NCI-H2081 treated with DMSO at 0.1 percent for 48 hours (cell line): ENCODE data around the gene DGKI.

Source experiments
- DNase-seq: peaks from one replicate; lab custom pipeline; 2025; lab: John Stamatoyannopoulos, UW

The DGKI gene

GRCh38 chr7:137539111-137539715 is 307.6 kb downstream of the DGKI start:
- DNase-seq: no peak

GRCh38 chr7:137538361-137538762 is 308.4 kb downstream of the DGKI start:
- DNase-seq: no peak

GRCh38 chr7:137535579-137535978 is 311.2 kb downstream of the DGKI start:
- no peak for DNase-seq

GRCh38 chr7:137531671-137532070 is 315.1 kb downstream of the DGKI start:
- no peak for DNase-seq

GRCh38 chr7:137527634-137528033 is 319.1 kb downstream of the DGKI start:
- DNase-seq: no peak

GRCh38 chr7:137523171-137523570 is 323.6 kb downstream of the DGKI start:
- no peak for DNase-seq

GRCh38 chr7:137521451-137521850 is 325.3 kb downstream of the DGKI start:
- no peak for DNase-seq

- DNase-seq: no peak
Measured at GRCh38 chr7:137519947-137520346, 326.8 kb downstream of the DGKI start.

GRCh38 chr7:137519181-137519691 is 327.5 kb downstream of the DGKI start:
- no peak for DNase-seq

GRCh38 chr7:137513091-137513490 is 333.7 kb downstream of the DGKI start:
- no peak for DNase-seq

- DNase-seq: no peak
Measured at GRCh38 chr7:137507096-137507495, 339.7 kb downstream of the DGKI start.

- no peak for DNase-seq
Measured at GRCh38 chr7:137506031-137506430, 340.7 kb downstream of the DGKI start.

GRCh38 chr7:137501562-137501961 is 345.2 kb downstream of the DGKI start:
- no peak for DNase-seq

- DNase-seq: no peak
Measured at GRCh38 chr7:137492889-137493288, 353.9 kb downstream of the DGKI start.

GRCh38 chr7:137489880-137490279 is 356.9 kb downstream of the DGKI start:
- DNase-seq: no peak

GRCh38 chr7:137488038-137488437 is 358.7 kb downstream of the DGKI start:
- no peak for DNase-seq

GRCh38 chr7:137485818-137486217 is 361.0 kb downstream of the DGKI start:
- no peak for DNase-seq

- DNase-seq: no peak
Measured at GRCh38 chr7:137484326-137484725, 362.4 kb downstream of the DGKI start.

GRCh38 chr7:137482466-137482865 is 364.3 kb downstream of the DGKI start:
- no peak for DNase-seq

- DNase-seq: no peak
Measured at GRCh38 chr7:137480824-137481365, 365.9 kb downstream of the DGKI start.

GRCh38 chr7:137480401-137480800 is 366.4 kb downstream of the DGKI start:
- no peak for DNase-seq

- no peak for DNase-seq
Measured at GRCh38 chr7:137476937-137477336, 369.8 kb downstream of the DGKI start.

GRCh38 chr7:137475966-137476365 is 370.8 kb downstream of the DGKI start:
- no peak for DNase-seq

GRCh38 chr7:137474540-137475026 is 372.2 kb downstream of the DGKI start:
- no peak for DNase-seq
